Stomach (tissue), 4 donors: ENCODE measurements around the gene TDG.

Experiments
- EP300 ChIP-seq: sonication (generic); formaldehyde crosslinking; IDR thresholded peaks from one replicate; pipeline ENCODE4 v1.6.1; 2017; ENCODE audit warnings: antibody characterized with exemption
- POLR2A ChIP-seq, 4 donors: fragments of 450-650 bp; IDR thresholded peaks; one replicate each; pipeline ENCODE4 v1.6.1; 2016; ENCODE audit warnings: antibody characterized with exemption in 4 of 4, control low read depth in 2 of 4, mild to moderate bottlenecking in 1 of 4, moderate library complexity in 1 of 4

GRCh38 chr12:104026841-104027599 lies 61.3 kb downstream of the TDG start:
- TF ChIP-seq EP300 (no peak), POLR2A (IDR thresholded peaks at IDR 0.05) (no peak)
